Liver (tissue), 9 donors: ENCODE results near the gene ITPA. TPM values are rescaled to one million over a fixed set of nuclear protein-coding genes. Genes with fewer than 3 reads are reported as not detected.

Source experiments
- DNase-seq: peaks from one replicate; pipeline ENCODE4 v3.0.0-alpha.2; 2017; ENCODE audit warnings: low spot score
- H3K27ac ChIP-seq, 2 donors: one replicate each; pipeline ENCODE4 v1.7.0; 2013; ENCODE audit warnings: inconsistent platforms in 2 of 2, low read length in 2 of 2, control low read depth in 1 of 2, low read depth in 1 of 2, mild to moderate bottlenecking in 1 of 2
- H3K27me3 ChIP-seq, 4 donors: one replicate each; pipeline versions ENCODE4 v1.6.1 to v1.7.0; 2013; ENCODE audit warnings: low read length in 3 of 4, inconsistent platforms in 1 of 4, mild to moderate bottlenecking in 1 of 4, moderate library complexity in 1 of 4; ENCODE audit not compliant: control insufficient read depth in 4 of 4, insufficient read depth in 4 of 4
- H3K36me3 ChIP-seq, 4 donors: one replicate each; pipeline versions ENCODE4 v1.6.1 to v1.7.0; 2013; ENCODE audit warnings: low read length in 3 of 4, mild to moderate bottlenecking in 3 of 4, low read depth in 1 of 4, moderate library complexity in 1 of 4; ENCODE audit not compliant: control insufficient read depth in 4 of 4, insufficient read depth in 3 of 4
- H3K4me1 ChIP-seq, 4 donors: one replicate each; pipeline versions ENCODE4 v1.6.1 to v1.7.0; 2013; ENCODE audit warnings: low read length in 3 of 4, mild to moderate bottlenecking in 3 of 4, moderate library complexity in 1 of 4; ENCODE audit not compliant: control insufficient read depth in 4 of 4, insufficient read depth in 4 of 4
- H3K4me3 ChIP-seq, 3 donors: one replicate each; pipeline versions ENCODE4 v1.6.1 to v1.7.0; 2013; ENCODE audit warnings: low read length in 3 of 3, control low read depth in 1 of 3, low read depth in 1 of 3, mild to moderate bottlenecking in 1 of 3
- H3K9ac ChIP-seq, 2 donors: one replicate each; pipeline ENCODE4 v1.7.0; 2013; ENCODE audit warnings: low read length in 2 of 2, mild to moderate bottlenecking in 2 of 2, moderate library complexity in 2 of 2, control low read depth in 1 of 2, low read depth in 1 of 2
- H3K9me3 ChIP-seq, 4 donors: one replicate each; pipeline versions ENCODE4 v1.6.1 to v1.7.0; 2013; ENCODE audit warnings: low read length in 3 of 4; ENCODE audit not compliant: control insufficient read depth in 4 of 4
- EGR1 ChIP-seq, 2 donors: IDR thresholded peaks; 2 replicates each; pipeline ENCODE4 v1.6.1; 2016 to 2018; ENCODE audit warnings: antibody characterized with exemption in 2 of 2, low read depth in 2 of 2
- FOXA1 ChIP-seq: IDR thresholded peaks from 2 replicates; pipeline ENCODE4 v1.6.1; 2016; ENCODE audit warnings: antibody characterized with exemption
- GABPA ChIP-seq, 2 donors: IDR thresholded peaks in 1 of 2; conservative IDR thresholded peaks in 1 of 2; 2 replicates each; pipeline ENCODE4 v1.6.1; 2016; ENCODE audit warnings: antibody characterized with exemption in 2 of 2, mild to moderate bottlenecking in 1 of 2, moderate library complexity in 1 of 2
- HNF4G ChIP-seq: IDR thresholded peaks from 2 replicates; pipeline ENCODE4 v1.6.1; 2016; ENCODE audit warnings: antibody characterized with exemption
- JUND ChIP-seq, 2 donors: IDR thresholded peaks; 2 replicates each; pipeline ENCODE4 v1.6.1; 2016; ENCODE audit warnings: antibody characterized with exemption in 2 of 2
- NR2F2 ChIP-seq: IDR thresholded peaks from 2 replicates; pipeline ENCODE4 v1.6.1; 2016; ENCODE audit warnings: antibody characterized with exemption
- RAD21 ChIP-seq, 2 donors: IDR thresholded peaks; 2 replicates each; pipeline ENCODE4 v1.6.1; 2016; ENCODE audit warnings: antibody characterized with exemption in 2 of 2, mild to moderate bottlenecking in 2 of 2
- RXRA ChIP-seq, 2 donors: IDR thresholded peaks; 2 replicates each; pipeline ENCODE4 v1.6.1; 2017 to 2018; ENCODE audit warnings: antibody characterized with exemption in 2 of 2, mild to moderate bottlenecking in 1 of 2
- SP1 ChIP-seq: IDR thresholded peaks from 2 replicates; pipeline ENCODE4 v1.6.1; 2018; ENCODE audit warnings: antibody characterized with exemption, mild to moderate bottlenecking
- TAF1 ChIP-seq: conservative IDR thresholded peaks from 2 replicates; pipeline ENCODE4 v1.6.1; 2016; ENCODE audit warnings: antibody characterized with exemption, mild to moderate bottlenecking
- WGBS: extraction: QIAGEN DNeasy Blood & Tissue Kit; methylation state at CpG from one replicate; pipeline ENCODE4 v1.1.7; 2013; 5-methylcytosine and 5-hydroxymethylcytosine counted together
- polyA plus RNA-seq, 2 donors: library from polyadenylated mRNA; stranded (reverse) in 1 of 2; unstranded in 1 of 2; fragments of 200-250 nt in 1 of 2; fragments of >200 nt in 1 of 2; fragmentation: Nextera tagmentation in 1 of 2; extraction: Ambion mirVana in 1 of 2; gene quantifications; one replicate each; pipeline versions ENCODE4 v1.2.1 to v1.2.3, GENCODE V29; 2013 to 2015
- total RNA-seq, 2 donors: library from RNA; depleted of rRNA; stranded (reverse); fragments of >200 nt; gene quantifications; one replicate each; pipeline ENCODE4 v1.2.3, GENCODE V29; 2014
- TF ChIP-seq, protein P1 (sequence below): IDR thresholded peaks from 2 replicates; pipeline ENCODE4 v1.6.1; 2016; ENCODE audit warnings: antibody characterized with exemption
- TF ChIP-seq, protein P2 (sequence below): IDR thresholded peaks from 2 replicates; pipeline ENCODE4 v1.6.1; 2016; ENCODE audit warnings: antibody characterized with exemption
- TF ChIP-seq, protein P3 (sequence below): IDR thresholded peaks from 2 replicates; pipeline ENCODE4 v1.6.1; 2016; ENCODE audit warnings: antibody characterized with exemption, mild to moderate bottlenecking
- TF ChIP-seq, protein P4 (sequence below): fragments of 150-350 bp; IDR thresholded peaks from 2 replicates; pipeline ENCODE4 v1.5.1; 2017; ENCODE audit warnings: improper control_type of control experiment, low read depth, low read length; ENCODE audit not compliant: missing input control
- TF ChIP-seq, protein P5 (sequence below): IDR thresholded peaks from 2 replicates; pipeline ENCODE4 v1.6.1; 2016; ENCODE audit warnings: antibody characterized with exemption
- donor health status: healthy.
- donor health status: healthy.
- donor health status: healthy.
- donor health status: healthy.
- donor health status: healthy.

ITPA gene
- total and polyA plus RNA-seq, 4 donors: 14.4 to 39.8 (median 19.7) TPM

- no peak overlapping the region for H3K9ac ChIP-seq
- DNase-seq: no peak
- TF ChIP-seq FOXA1 (no peak), NR2F2 (no peak), HNF4G (no peak), GABPA (IDR thresholded peaks at IDR 0.05 in 1 of 2, conservative IDR thresholded peaks at IDR 0.05 in 1 of 2) (no peak)
- no peak overlapping the region for H3K4me3 ChIP-seq
- WGBS: 90% methylated on average over 14 of the region's 14 CpGs
- H3K4me1 ChIP-seq: no peaks in the 10 kb centered on the region
- no peaks in the 10 kb centered on the region for H3K27me3 ChIP-seq
- no peak overlapping the region for H3K27ac ChIP-seq
- H3K9me3 ChIP-seq: no peaks in the 10 kb centered on the region
- peaks cover 9 to 62% (median 36%) of the 10 kb centered on the region in 4 donors for H3K36me3 ChIP-seq
Observed at GRCh38 chr20:3190681-3191111, 18.6 kb upstream of the ITPA start.

- Histone ChIP-seq H3K9ac (no peak overlapping the region), H3K9me3 (no peaks in the 10 kb centered on the region), H3K36me3 (peaks cover 10 to 69% (median 38%) of the 10 kb centered on the region in 4 donors), H3K4me1 (no peaks in the 10 kb centered on the region), H3K4me3 (no peak overlapping the region), H3K27me3 (no peaks in the 10 kb centered on the region), H3K27ac (no peak overlapping the region)
- TF ChIP-seq TAF1 (no peak), FOXA1 (no peak), SP1 (no peak), HNF4G (no peak), JUND (IDR thresholded peaks at IDR 0.05) (no peak), EGR1 (IDR thresholded peaks at IDR 0.05; ENCODE audit: low read depth in 2 of 2) (no peak), GABPA (IDR thresholded peaks at IDR 0.05 in 1 of 2, conservative IDR thresholded peaks at IDR 0.05 in 1 of 2) (no peak)
- TF ChIP-seq, protein P1, sequence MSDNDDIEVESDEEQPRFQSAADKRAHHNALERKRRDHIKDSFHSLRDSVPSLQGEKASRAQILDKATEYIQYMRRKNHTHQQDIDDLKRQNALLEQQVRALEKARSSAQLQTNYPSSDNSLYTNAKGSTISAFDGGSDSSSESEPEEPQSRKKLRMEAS: no peak
- TF ChIP-seq, protein P2, sequence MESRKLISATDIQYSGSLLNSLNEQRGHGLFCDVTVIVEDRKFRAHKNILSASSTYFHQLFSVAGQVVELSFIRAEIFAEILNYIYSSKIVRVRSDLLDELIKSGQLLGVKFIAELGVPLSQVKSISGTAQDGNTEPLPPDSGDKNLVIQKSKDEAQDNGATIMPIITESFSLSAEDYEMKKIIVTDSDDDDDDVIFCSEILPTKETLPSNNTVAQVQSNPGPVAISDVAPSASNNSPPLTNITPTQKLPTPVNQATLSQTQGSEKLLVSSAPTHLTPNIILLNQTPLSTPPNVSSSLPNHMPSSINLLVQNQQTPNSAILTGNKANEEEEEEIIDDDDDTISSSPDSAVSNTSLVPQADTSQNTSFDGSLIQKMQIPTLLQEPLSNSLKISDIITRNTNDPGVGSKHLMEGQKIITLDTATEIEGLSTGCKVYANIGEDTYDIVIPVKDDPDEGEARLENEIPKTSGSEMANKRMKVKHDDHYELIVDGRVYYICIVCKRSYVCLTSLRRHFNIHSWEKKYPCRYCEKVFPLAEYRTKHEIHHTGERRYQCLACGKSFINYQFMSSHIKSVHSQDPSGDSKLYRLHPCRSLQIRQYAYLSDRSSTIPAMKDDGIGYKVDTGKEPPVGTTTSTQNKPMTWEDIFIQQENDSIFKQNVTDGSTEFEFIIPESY: no peak
- 96% methylated on average over 18 of the region's 18 CpGs for WGBS
- DNase-seq: no peak
Observed at GRCh38 chr20:3192226-3193015, 16.9 kb upstream of the ITPA start.

DNA sequence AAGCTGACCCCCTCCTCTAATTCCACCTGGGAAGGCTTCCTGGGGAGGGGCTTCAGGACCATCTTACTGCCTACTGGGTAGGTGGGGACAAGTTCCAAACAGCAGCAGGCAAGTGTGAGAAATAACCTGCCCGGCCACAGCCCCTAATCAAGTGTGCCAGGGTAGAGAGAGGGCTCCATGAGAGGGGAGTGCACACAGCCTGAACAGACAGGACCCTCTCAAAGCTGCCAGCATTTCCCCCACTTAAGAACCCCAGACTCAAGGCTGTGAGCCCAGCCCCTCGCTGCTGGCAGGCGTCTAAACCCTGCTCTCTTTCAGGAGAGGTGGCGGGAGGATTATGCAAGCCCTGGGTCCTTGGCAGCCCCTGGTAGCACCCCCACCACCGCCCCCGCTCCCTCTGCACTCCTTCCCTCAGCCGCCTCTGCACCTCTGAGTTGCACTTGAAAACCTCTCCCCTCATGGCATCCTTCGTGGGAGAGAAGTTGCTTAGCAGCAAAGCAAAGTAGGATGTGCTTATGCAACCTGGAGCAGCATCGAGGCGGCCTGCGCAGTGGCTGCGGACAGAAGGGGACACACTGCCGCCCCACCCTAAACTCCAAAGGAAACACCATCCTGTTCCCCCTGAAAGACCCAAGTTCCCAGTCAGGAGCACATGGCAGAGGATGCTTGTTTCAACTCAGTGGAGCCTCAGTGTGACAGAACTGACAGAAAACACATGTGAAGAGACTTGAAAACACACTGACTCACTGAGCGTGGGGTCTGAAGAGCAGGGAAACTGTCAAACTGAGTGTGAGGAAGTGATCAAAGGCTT lies 15.3 kb upstream of the ITPA start:
- H3K4me1 ChIP-seq: no peaks in the 10 kb centered on the region
- H3K36me3 ChIP-seq: peaks cover 10 to 69% (median 38%) of the 10 kb centered on the region in 4 donors
- DNase-seq: no peak
- no peak overlapping the region for H3K9ac ChIP-seq
- WGBS: 95% methylated on average over 14 of the region's 14 CpGs
- no peaks in the 10 kb centered on the region for H3K27me3 ChIP-seq
- no peak overlapping the region for H3K4me3 ChIP-seq
- H3K9me3 ChIP-seq: no peaks in the 10 kb centered on the region
- no peak overlapping the region for H3K27ac ChIP-seq
- no peak for TF ChIP-seq HNF4G
- TF ChIP-seq SP1: no peak
- no peak for TF ChIP-seq TAF1
- TF ChIP-seq, protein P3, sequence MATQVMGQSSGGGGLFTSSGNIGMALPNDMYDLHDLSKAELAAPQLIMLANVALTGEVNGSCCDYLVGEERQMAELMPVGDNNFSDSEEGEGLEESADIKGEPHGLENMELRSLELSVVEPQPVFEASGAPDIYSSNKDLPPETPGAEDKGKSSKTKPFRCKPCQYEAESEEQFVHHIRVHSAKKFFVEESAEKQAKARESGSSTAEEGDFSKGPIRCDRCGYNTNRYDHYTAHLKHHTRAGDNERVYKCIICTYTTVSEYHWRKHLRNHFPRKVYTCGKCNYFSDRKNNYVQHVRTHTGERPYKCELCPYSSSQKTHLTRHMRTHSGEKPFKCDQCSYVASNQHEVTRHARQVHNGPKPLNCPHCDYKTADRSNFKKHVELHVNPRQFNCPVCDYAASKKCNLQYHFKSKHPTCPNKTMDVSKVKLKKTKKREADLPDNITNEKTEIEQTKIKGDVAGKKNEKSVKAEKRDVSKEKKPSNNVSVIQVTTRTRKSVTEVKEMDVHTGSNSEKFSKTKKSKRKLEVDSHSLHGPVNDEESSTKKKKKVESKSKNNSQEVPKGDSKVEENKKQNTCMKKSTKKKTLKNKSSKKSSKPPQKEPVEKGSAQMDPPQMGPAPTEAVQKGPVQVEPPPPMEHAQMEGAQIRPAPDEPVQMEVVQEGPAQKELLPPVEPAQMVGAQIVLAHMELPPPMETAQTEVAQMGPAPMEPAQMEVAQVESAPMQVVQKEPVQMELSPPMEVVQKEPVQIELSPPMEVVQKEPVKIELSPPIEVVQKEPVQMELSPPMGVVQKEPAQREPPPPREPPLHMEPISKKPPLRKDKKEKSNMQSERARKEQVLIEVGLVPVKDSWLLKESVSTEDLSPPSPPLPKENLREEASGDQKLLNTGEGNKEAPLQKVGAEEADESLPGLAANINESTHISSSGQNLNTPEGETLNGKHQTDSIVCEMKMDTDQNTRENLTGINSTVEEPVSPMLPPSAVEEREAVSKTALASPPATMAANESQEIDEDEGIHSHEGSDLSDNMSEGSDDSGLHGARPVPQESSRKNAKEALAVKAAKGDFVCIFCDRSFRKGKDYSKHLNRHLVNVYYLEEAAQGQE: no peak
- TF ChIP-seq, protein P4, sequence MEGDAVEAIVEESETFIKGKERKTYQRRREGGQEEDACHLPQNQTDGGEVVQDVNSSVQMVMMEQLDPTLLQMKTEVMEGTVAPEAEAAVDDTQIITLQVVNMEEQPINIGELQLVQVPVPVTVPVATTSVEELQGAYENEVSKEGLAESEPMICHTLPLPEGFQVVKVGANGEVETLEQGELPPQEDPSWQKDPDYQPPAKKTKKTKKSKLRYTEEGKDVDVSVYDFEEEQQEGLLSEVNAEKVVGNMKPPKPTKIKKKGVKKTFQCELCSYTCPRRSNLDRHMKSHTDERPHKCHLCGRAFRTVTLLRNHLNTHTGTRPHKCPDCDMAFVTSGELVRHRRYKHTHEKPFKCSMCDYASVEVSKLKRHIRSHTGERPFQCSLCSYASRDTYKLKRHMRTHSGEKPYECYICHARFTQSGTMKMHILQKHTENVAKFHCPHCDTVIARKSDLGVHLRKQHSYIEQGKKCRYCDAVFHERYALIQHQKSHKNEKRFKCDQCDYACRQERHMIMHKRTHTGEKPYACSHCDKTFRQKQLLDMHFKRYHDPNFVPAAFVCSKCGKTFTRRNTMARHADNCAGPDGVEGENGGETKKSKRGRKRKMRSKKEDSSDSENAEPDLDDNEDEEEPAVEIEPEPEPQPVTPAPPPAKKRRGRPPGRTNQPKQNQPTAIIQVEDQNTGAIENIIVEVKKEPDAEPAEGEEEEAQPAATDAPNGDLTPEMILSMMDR: no peak
- TF ChIP-seq, protein P1: no peak
- TF ChIP-seq RXRA (IDR thresholded peaks at IDR 0.05): no peak
- TF ChIP-seq RAD21 (IDR thresholded peaks at IDR 0.05): no peak
- TF ChIP-seq JUND (IDR thresholded peaks at IDR 0.05): no peak
- TF ChIP-seq, protein P5, sequence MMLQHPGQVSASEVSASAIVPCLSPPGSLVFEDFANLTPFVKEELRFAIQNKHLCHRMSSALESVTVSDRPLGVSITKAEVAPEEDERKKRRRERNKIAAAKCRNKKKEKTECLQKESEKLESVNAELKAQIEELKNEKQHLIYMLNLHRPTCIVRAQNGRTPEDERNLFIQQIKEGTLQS: no peak
- TF ChIP-seq FOXA1: no peak
